DND-41 (cell line): Measurements from ENCODE around the gene ADGRG4.

Experiments used
- ATAC-seq: fragments of 200-7000 bp; cut with Tn5 transposase; 3 replicates; pipeline ENCODE4 v1.9.1; 2021; ENCODE audit warnings: low read depth; ENCODE audit not compliant: insufficient read depth
- DNase-seq: peaks from one replicate; pipeline ENCODE4 v3.0.0-alpha.2; 2020
- H2AFZ ChIP-seq: 2 replicates; pipeline ENCODE4 v1.6.0; 2012; ENCODE audit warnings: low read depth, low read length
- H3K27ac ChIP-seq: 2 replicates; pipeline ENCODE4 v1.5.1; 2012; ENCODE audit warnings: low read length, inconsistent platforms
- H3K27me3 ChIP-seq: fragments of 200-600 bp; sonication (generic); 2 replicates; pipeline ENCODE4 v1.6.0; 2012; ENCODE audit warnings: low read length, mild to moderate bottlenecking, inconsistent platforms; ENCODE audit not compliant: insufficient read depth, poor library complexity
- H3K36me3 ChIP-seq: 2 replicates; pipeline ENCODE4 v1.5.1; 2012; ENCODE audit warnings: low read length, inconsistent platforms; ENCODE audit not compliant: insufficient read depth
- H3K4me1 ChIP-seq: 2 replicates; pipeline ENCODE4 v1.5.1; 2012; ENCODE audit warnings: mild to moderate bottlenecking, low read length; ENCODE audit not compliant: insufficient read depth
- H3K4me2 ChIP-seq: 2 replicates; pipeline ENCODE4 v1.6.0; 2012; ENCODE audit warnings: mild to moderate bottlenecking, moderate library complexity, low read length, inconsistent platforms; ENCODE audit not compliant: insufficient read depth
- H3K4me3 ChIP-seq, 2 experiments: fragments of 200-600 bp in 1 of 2; shearing (Covaris generic) in 1 of 2; 2 replicates each; pipeline ENCODE4 v1.5.1; 2012 to 2016; ENCODE audit warnings: inconsistent platforms in 2 of 2, low read length in 2 of 2, mild to moderate bottlenecking in 2 of 2, low read depth in 1 of 2, moderate library complexity in 1 of 2
- H3K79me2 ChIP-seq: 2 replicates; pipeline ENCODE4 v1.6.0; 2012; ENCODE audit warnings: low read length, inconsistent platforms; ENCODE audit not compliant: insufficient read depth
- H3K9ac ChIP-seq: 2 replicates; pipeline ENCODE4 v1.6.0; 2012; ENCODE audit warnings: low read depth, mild to moderate bottlenecking, inconsistent platforms, low read length, moderate library complexity
- H3K9me3 ChIP-seq: 2 replicates; pipeline ENCODE4 v1.5.1; 2012; ENCODE audit warnings: low read length, moderate library complexity, mild to moderate bottlenecking, inconsistent platforms; ENCODE audit not compliant: insufficient read depth, severe bottlenecking
- H4K20me1 ChIP-seq: 2 replicates; pipeline ENCODE4 v1.6.0; 2012; ENCODE audit warnings: low read length; ENCODE audit not compliant: insufficient read depth
- EZH2 ChIP-seq: IDR thresholded peaks from 3 replicates; pipeline ENCODE4 v1.6.1; 2012; ENCODE audit warnings: borderline replicate concordance, low read depth, mild to moderate bottlenecking, moderate library complexity, low read length, inconsistent platforms; ENCODE audit not compliant: severe bottlenecking
- TF ChIP-seq, protein P1 (sequence below): IDR thresholded peaks from 2 replicates; pipeline ENCODE4 v1.5.1; 2012; ENCODE audit warnings: borderline replicate concordance, low read length, moderate library complexity, mild to moderate bottlenecking; ENCODE audit not compliant: poor library complexity, severe bottlenecking; ENCODE audit errors: extremely low read depth

ADGRG4 gene

DNA sequence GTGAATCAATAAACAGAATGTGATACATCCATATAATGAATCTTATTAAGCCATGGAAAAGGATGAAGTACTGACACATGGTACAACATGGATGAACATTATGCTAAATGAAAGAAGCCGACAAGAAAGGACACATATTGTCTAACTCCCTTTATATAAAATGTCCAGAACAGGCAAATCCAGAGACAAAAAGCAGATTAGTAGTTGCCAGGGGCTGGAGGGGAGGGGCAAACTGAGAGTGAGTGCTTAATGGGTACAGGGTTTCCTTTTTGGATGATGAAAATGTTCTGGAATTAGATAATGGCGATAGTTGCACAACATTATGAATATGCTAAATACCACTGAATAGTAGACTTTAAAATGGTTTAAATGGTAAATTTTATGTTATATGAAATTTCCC, 17.4 kb downstream of the ADGRG4 start:
- H3K4me3 ChIP-seq, result no peak overlapping the region
- no peaks in the 10 kb centered on the region for H3K4me1 ChIP-seq
- no peaks in the 10 kb centered on the region for H3K79me2 ChIP-seq
- no peak overlapping the region for H2AFZ ChIP-seq
- no peak for TF ChIP-seq EZH2
- TF ChIP-seq, protein P1, sequence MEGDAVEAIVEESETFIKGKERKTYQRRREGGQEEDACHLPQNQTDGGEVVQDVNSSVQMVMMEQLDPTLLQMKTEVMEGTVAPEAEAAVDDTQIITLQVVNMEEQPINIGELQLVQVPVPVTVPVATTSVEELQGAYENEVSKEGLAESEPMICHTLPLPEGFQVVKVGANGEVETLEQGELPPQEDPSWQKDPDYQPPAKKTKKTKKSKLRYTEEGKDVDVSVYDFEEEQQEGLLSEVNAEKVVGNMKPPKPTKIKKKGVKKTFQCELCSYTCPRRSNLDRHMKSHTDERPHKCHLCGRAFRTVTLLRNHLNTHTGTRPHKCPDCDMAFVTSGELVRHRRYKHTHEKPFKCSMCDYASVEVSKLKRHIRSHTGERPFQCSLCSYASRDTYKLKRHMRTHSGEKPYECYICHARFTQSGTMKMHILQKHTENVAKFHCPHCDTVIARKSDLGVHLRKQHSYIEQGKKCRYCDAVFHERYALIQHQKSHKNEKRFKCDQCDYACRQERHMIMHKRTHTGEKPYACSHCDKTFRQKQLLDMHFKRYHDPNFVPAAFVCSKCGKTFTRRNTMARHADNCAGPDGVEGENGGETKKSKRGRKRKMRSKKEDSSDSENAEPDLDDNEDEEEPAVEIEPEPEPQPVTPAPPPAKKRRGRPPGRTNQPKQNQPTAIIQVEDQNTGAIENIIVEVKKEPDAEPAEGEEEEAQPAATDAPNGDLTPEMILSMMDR, result no peak
- DNase-seq (no peak), ATAC-seq (no peak)
- H3K36me3 ChIP-seq, result no peaks in the 10 kb centered on the region
- H3K27ac ChIP-seq, result no peak overlapping the region
- H3K4me2 ChIP-seq, result no peak overlapping the region
- H3K9me3 ChIP-seq, result no peaks in the 10 kb centered on the region
- no peak overlapping the region for H3K9ac ChIP-seq
- no peaks in the 10 kb centered on the region for H3K27me3 ChIP-seq
- no peaks in the 10 kb centered on the region for H4K20me1 ChIP-seq

DNA sequence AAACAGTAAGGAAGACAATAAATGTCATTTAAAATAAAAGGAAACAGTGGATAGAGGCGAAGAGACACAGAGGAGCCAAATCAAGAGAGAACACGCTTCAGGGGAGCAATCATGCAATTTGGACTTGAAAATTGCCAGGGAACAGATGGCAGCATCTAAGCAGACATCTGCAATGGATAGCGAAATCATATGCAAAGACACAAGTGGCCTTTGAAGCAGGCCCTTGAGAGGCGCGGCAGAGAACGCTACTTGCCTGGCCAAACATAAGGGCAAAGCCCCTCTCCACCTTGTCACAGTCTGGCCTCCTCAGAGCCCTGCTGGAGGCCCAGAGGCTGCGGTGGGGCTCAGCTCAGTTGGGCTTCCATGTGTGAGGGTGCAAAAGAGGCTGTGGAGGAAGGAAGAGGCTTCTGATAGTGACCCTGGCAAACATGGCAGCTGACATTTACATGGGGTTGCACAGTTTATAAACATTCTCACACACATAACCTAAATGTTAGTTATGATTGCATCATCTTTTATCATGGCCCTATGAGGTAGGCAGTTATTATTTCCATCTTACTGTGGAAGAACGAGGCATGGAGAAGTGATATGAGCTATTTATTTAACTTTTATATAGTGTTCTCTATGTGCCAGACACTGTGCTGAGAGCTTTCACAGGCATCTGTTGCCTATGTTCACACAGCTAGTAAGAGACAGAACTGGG, 18.3 kb downstream of the ADGRG4 start:
- no peak for TF ChIP-seq EZH2
- TF ChIP-seq, protein P1, result no peak
- Histone ChIP-seq H3K4me2 (no peak overlapping the region), H3K27ac (no peak overlapping the region), H2AFZ (no peak overlapping the region), H4K20me1 (no peaks in the 10 kb centered on the region), H3K27me3 (no peaks in the 10 kb centered on the region), H3K4me1 (no peaks in the 10 kb centered on the region), H3K9ac (no peak overlapping the region), H3K36me3 (no peaks in the 10 kb centered on the region), H3K4me3 (no peak overlapping the region), H3K9me3 (no peaks in the 10 kb centered on the region), H3K79me2 (no peaks in the 10 kb centered on the region)
- ATAC-seq (no peak), DNase-seq (no peak)

DNA sequence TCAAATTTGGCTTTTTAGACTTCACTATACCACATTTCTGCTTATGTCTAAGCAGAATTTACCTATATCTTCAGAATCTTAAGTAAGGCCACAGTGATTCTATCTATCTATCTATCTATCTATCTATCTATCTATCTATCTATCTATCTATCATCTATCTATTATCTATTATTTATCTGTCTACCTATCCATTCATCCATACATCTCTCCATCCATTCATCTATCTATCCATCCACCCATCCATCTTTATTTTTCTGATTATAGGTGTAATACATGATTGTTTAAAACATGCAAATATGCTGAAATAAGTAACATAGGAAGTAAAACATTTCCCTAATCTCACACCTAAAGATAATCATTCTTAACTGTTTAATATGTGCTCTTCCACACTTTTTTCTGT, 18.8 kb downstream of the ADGRG4 start:
- Histone ChIP-seq H2AFZ (no peak overlapping the region), H3K9me3 (no peaks in the 10 kb centered on the region), H4K20me1 (no peaks in the 10 kb centered on the region), H3K79me2 (no peaks in the 10 kb centered on the region), H3K27me3 (no peaks in the 10 kb centered on the region), H3K4me3 (no peak overlapping the region), H3K9ac (no peak overlapping the region), H3K27ac (no peak overlapping the region), H3K4me1 (no peaks in the 10 kb centered on the region), H3K36me3 (no peaks in the 10 kb centered on the region), H3K4me2 (no peak overlapping the region)
- DNase-seq, result no peak
- no peak for TF ChIP-seq EZH2
- TF ChIP-seq, protein P1, result no peak
- no peak for ATAC-seq
